Measurements from ENCODE around the gene C5orf63.

GRCh38 chr5:127077366-127077765, 4.1 kb upstream of the C5orf63 start:
- TF ChIP-seq HDAC2 (IDR thresholded peaks at IDR 0.05; ENCODE audit: borderline replicate concordance in 1 of 2, low read depth in 2 of 2, low read length in 2 of 2): no peak
- TF ChIP-seq POLR2A (IDR thresholded peaks at IDR 0.05; ENCODE audit: control extremely low read depth in 1 of 2, low read depth in 2 of 2, low read length in 2 of 2): no peak
- TF ChIP-seq CTCF (IDR thresholded peaks at IDR 0.05; ENCODE audit: control extremely low read depth in 1 of 3, insufficient read depth in 1 of 3, low read depth in 1 of 3, low read length in 3 of 3): no peak

Data from H1 (cell line).